HL-60/S4 (cell line): ENCODE results near the gene PLD6.
"Not testable (repeated sequence)": the region's sequence is repeated elsewhere in the genome, so short reads cannot be mapped to it uniquely, and the experiment has no call there.

Experiments used
- in situ Hi-C: fragments of 300-500 bp; cut with MboI; formaldehyde crosslinking; loops from 2 replicates; pipeline ENCODE4 v1.14.3; 2022; ENCODE audit warnings: low sequenced_read_pairs

Gene PLD6

GRCh38 chr17:17179371-17179827 is 26.7 kb downstream of the PLD6 start:
- in situ Hi-C loops: no loop called here

- in situ Hi-C loops: no loop called here
Observed at GRCh38 chr17:17177176-17177575, 29.0 kb downstream of the PLD6 start.

GRCh38 chr17:17176341-17176740 is 29.8 kb downstream of the PLD6 start:
- in situ Hi-C loops: no loop called here

GRCh38 chr17:17175917-17176316 is 30.2 kb downstream of the PLD6 start:
- in situ Hi-C loops: no loop called here

GRCh38 chr17:17175340-17175739 is 30.8 kb downstream of the PLD6 start:
- in situ Hi-C loops: no loop called here

GRCh38 chr17:17173921-17174320 is 32.2 kb downstream of the PLD6 start:
- in situ Hi-C loops: no loop called here

GRCh38 chr17:17172990-17173389 is 33.1 kb downstream of the PLD6 start:
- in situ Hi-C loops: no loop called here

- in situ Hi-C loops: no loop called here
Observed at GRCh38 chr17:17172001-17172939, 33.9 kb downstream of the PLD6 start.

- in situ Hi-C loops: no loop called here
Observed at GRCh38 chr17:17171186-17171585, 34.9 kb downstream of the PLD6 start.

- in situ Hi-C loops: no loop called here
Observed at GRCh38 chr17:17170346-17170985, 35.7 kb downstream of the PLD6 start.

- in situ Hi-C loops: no loop called here
Observed at GRCh38 chr17:17169396-17169795, 36.7 kb downstream of the PLD6 start.

GRCh38 chr17:17168401-17168800 is 37.7 kb downstream of the PLD6 start:
- in situ Hi-C loops: no loop called here

- in situ Hi-C loops: no loop called here
Observed at GRCh38 chr17:17167986-17168385, 38.1 kb downstream of the PLD6 start.

GRCh38 chr17:17167356-17167755 is 38.8 kb downstream of the PLD6 start:
- in situ Hi-C loops: no loop called here

GRCh38 chr17:17166446-17166845 is 39.7 kb downstream of the PLD6 start:
- in situ Hi-C loops: no loop called here

- in situ Hi-C loops: no loop called here
Observed at GRCh38 chr17:17165666-17166308, 40.3 kb downstream of the PLD6 start.

GRCh38 chr17:17164676-17165075 is 41.5 kb downstream of the PLD6 start:
- in situ Hi-C loops: no loop called here

- in situ Hi-C loops: no loop called here
Observed at GRCh38 chr17:17164156-17164555, 42.0 kb downstream of the PLD6 start.

- in situ Hi-C loops: no loop called here
Observed at GRCh38 chr17:17161759-17162158, 44.4 kb downstream of the PLD6 start.

- in situ Hi-C loops: no loop called here
Observed at GRCh38 chr17:17161121-17161520, 45.0 kb downstream of the PLD6 start.

- in situ Hi-C loops: no loop called here
Observed at GRCh38 chr17:17159571-17159970, 46.6 kb downstream of the PLD6 start.

- in situ Hi-C loops: not testable (repeated sequence)
Observed at GRCh38 chr17:17158506-17158905, 47.6 kb downstream of the PLD6 start.
